ENCODE measurements around the gene FBXO33.

FBXO33 gene

GRCh38 chr14:39432179-39432618, at the start of gene FBXO33:
Gene FBXO33 (minus strand): TSS chr14:39432433. CDS start chr14:39432162, 271 bp downstream.
- H3K4me3 ChIP-seq (replicated peaks in 1 of 2; ENCODE audit: low read depth in 2 of 2, low read length in 2 of 2) = peak within 1 kb of the TSS; percentile 88 to 98
- no peak for TF ChIP-seq CTCF (IDR thresholded peaks at IDR 0.05; ENCODE audit: low read depth, low read length)
- DNase-seq (ENCODE audit: low read depth in 2 of 2) = peak; percentile 97 to 98

- DNase-seq (ENCODE audit: low read depth in 2 of 2) = no peak
- no peak for TF ChIP-seq CTCF (IDR thresholded peaks at IDR 0.05; ENCODE audit: low read depth, low read length)
- no peak overlapping the region for H3K4me3 ChIP-seq (replicated peaks in 1 of 2; ENCODE audit: low read depth in 2 of 2, low read length in 2 of 2)
These were observed 42.2 kb upstream of the FBXO33 start for GRCh38 chr14:39474416-39474911.

- DNase-seq (ENCODE audit: low read depth in 2 of 2) = no peak
- no peak for TF ChIP-seq CTCF (IDR thresholded peaks at IDR 0.05; ENCODE audit: low read depth, low read length)
- H3K4me3 ChIP-seq (replicated peaks in 1 of 2; ENCODE audit: low read depth in 2 of 2, low read length in 2 of 2) = no peak overlapping the region
These were observed 39.8 kb upstream of the FBXO33 start for GRCh38 chr14:39472078-39472477.

GRCh38 chr14:39469094-39469710, 37.0 kb upstream of the FBXO33 start:
- TF ChIP-seq CTCF (IDR thresholded peaks at IDR 0.05; ENCODE audit: low read depth, low read length) = peak; percentile 21
- DNase-seq (ENCODE audit: low read depth in 2 of 2) = peak; percentile 13 to 25
- H3K4me3 ChIP-seq (replicated peaks in 1 of 2; ENCODE audit: low read depth in 2 of 2, low read length in 2 of 2) = no peak overlapping the region

- peak; percentile 39 to 68 for DNase-seq (ENCODE audit: low read depth in 2 of 2)
These were observed 35.8 kb upstream of the FBXO33 start for GRCh38 chr14:39467889-39468524.

GRCh38 chr14:39459795-39460478, 27.7 kb upstream of the FBXO33 start:
- H3K4me3 ChIP-seq (replicated peaks in 1 of 2; ENCODE audit: low read depth in 2 of 2, low read length in 2 of 2) = no peak overlapping the region
- DNase-seq (ENCODE audit: low read depth in 2 of 2) = peak; percentile 8 to 9
- no peak for TF ChIP-seq CTCF (IDR thresholded peaks at IDR 0.05; ENCODE audit: low read depth, low read length)

More at GRCh38 chr14:39467889-39468524, 35.8 kb upstream of the FBXO33 start:
- H3K4me3 ChIP-seq (replicated peaks in 1 of 2; ENCODE audit: low read depth in 2 of 2, low read length in 2 of 2) = no peak overlapping the region
- TF ChIP-seq CTCF (IDR thresholded peaks at IDR 0.05; ENCODE audit: low read depth, low read length) = peak; percentile 50

Measured in cardiac fibroblast (primary cell).